Stimulated activated CD8-positive, alpha-beta memory T cell treated with anti-CD3 and anti-CD28 coated beads, Interleukin-4, amount 100 ng/mL, for 1 hour (primary cell): ENCODE measurements around the gene FEV.
"Not testable (repeated sequence)": the region's sequence is repeated elsewhere in the genome, so short reads cannot be mapped to it uniquely, and the experiment has no call there.

ENCODE experiments used
- DNase-seq, 2 donors: peaks; one replicate each; pipeline ENCODE4 v3.0.0-alpha.2; 2020; ENCODE audit warnings: low read depth in 2 of 2, low spot score in 1 of 2

Gene FEV

DNA sequence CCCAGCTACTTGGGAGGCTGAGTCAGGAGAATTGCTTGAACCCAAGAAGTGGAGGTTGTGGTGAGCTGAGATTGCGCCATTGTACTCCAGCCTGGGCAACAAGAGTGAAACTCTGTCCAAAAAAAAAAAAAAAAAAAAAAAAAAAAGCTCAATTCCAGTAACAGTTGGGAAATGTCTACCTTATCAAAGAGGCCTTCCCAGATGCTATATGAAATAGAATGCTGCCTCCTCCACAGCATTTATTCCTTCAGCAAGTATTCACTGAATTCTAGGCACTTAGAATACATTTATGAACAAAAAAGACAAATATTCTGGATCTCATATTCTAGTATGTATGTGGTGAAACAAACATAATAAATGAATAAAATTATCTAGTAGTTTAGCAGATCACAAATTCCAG lies 38.4 kb downstream of the FEV start:
- no peak for DNase-seq

DNA sequence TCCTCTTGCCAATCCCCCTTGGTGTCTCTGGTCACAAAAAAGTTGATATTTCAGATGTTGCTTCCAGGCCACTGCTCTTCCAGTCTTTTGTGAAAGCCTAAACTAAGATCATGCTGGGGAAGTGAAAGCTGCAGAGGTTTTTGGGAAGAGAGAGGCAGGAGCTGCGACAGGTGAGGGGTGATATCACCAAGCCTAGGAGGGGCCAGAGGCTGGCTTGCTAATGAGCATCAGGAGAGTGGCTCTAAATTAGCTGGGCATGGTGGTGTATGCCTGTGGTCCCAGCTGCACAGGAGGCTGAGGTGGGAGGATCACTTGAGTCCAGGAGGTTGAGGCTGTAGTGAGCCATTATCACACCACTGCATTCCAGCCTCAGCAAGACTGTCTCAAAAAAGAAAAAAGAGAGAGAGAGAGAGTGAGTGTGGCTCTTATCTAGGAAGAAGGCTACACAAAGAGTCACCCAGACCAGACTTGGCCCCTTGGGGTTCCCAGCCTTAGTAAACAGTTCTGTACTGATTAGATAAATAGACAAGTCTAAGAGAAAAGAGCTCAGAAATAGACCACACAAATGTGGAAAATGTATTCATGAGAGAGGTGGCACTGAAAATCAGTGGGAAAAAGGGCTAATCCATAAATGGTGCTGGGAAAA lies 40.1 kb downstream of the FEV start:
- no peak for DNase-seq

DNA sequence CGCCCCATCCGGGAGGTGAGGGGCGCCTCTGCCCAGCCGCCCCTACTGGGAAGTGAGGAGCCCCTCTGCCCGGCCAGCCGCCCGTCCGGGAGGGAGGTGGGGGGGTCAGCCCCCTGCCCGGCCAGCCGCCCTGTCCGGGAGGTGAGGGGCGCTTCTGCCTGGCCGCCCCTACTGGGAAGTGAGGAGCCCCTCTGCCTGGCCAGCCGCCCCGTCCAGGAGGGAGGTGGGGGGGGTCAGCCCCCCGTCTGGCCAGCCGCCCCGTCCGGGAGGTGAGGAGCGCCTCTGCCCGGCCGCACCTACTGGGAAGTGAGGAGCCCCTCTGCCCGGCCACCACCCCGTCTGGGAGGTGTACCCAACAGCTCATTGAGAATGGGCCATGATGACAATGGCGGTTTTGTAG lies 53.2 kb downstream of the FEV start:
- DNase-seq, result not testable (repeated sequence)
